ENCODE measurements around the gene UGGT2.

The UGGT2 gene

DNA sequence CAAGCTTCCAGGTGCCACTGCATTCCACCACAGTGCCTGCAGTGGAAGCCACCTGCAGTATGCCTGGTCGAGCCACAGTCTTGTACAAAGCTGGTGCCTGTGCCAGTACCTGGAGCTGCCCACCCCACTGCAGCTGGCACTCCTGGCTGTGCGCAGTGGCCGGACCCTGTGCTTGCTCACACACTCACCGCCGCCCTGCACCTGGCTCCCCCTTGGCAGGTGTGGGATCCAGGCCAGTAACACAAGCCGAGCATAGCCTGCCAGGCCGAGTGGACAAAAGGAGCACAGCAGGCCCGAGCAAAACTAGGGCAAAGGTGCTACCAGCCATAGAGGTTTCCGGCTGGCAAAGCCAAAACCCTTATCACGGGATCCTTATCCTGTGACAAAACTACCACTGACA, 18.5 kb downstream of the UGGT2 start:
- TF ChIP-seq, protein P1, sequence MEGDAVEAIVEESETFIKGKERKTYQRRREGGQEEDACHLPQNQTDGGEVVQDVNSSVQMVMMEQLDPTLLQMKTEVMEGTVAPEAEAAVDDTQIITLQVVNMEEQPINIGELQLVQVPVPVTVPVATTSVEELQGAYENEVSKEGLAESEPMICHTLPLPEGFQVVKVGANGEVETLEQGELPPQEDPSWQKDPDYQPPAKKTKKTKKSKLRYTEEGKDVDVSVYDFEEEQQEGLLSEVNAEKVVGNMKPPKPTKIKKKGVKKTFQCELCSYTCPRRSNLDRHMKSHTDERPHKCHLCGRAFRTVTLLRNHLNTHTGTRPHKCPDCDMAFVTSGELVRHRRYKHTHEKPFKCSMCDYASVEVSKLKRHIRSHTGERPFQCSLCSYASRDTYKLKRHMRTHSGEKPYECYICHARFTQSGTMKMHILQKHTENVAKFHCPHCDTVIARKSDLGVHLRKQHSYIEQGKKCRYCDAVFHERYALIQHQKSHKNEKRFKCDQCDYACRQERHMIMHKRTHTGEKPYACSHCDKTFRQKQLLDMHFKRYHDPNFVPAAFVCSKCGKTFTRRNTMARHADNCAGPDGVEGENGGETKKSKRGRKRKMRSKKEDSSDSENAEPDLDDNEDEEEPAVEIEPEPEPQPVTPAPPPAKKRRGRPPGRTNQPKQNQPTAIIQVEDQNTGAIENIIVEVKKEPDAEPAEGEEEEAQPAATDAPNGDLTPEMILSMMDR (conservative IDR thresholded peaks at IDR 0.05; ENCODE audit: low read depth), result no peak
- POLR2A ChIA-PET (ENCODE audit: low non-redundant PET), result no interaction called here
- no peak for DNase-seq (ENCODE audit: low spot score)

DNA sequence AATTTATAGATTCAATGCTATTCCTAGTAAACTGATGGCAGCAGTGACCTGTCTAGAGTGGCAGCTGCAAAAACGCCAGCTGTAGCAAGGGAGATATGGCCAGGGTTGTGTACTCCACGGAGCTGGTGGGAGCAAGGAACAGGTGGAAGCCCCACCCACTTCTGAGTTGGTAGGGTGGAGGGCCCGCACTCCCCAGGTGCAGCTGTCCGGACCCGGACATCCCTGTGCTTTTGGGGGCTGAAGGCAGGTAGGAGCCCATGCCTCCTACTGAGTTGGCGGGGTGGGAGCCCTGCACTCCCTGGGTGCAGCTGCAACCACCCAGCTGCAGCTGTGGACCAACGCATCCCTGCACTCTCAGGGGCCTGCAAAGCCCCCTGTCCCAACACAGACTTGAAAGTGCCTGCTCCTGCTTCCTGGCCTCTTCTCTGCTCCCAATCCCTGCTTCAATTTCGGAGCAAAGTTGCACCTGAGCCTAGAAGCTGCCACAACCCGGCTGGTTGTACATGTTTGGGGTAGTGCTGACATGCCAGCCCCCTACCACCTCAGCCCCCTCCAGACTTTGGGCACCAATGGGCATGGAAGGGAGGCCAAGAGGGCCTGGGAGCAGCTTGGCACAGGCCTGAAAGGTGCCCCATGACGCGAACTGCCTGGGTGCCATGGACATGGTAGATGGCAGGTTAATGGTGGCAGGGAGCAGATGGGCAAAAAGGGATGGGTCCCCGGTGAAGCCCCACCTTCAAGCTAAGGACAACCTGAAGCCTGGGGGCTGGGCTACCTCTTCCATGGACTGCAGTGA, 19.8 kb downstream of the UGGT2 start:
- POLR2A ChIA-PET (ENCODE audit: low non-redundant PET), result no interaction called here
- TF ChIP-seq, protein P1 (conservative IDR thresholded peaks at IDR 0.05; ENCODE audit: low read depth), result no peak
- CTCF ChIA-PET, result interaction anchor here (1.4 kb wide), 1 partner anchor 13 kb away, joined by 3 read pairs; no protein-coding TSS in a partner anchor
- no peak for DNase-seq (ENCODE audit: low spot score)
- no peak overlapping the region for H3K27ac ChIP-seq

More for the DNA sequence above, 18.5 kb downstream of the UGGT2 start:
- CTCF ChIA-PET, result interaction anchor here (1.4 kb wide), 1 partner anchor 15 kb away, joined by 3 read pairs; no protein-coding TSS in a partner anchor
- H3K27ac ChIP-seq, result no peak overlapping the region

DNA sequence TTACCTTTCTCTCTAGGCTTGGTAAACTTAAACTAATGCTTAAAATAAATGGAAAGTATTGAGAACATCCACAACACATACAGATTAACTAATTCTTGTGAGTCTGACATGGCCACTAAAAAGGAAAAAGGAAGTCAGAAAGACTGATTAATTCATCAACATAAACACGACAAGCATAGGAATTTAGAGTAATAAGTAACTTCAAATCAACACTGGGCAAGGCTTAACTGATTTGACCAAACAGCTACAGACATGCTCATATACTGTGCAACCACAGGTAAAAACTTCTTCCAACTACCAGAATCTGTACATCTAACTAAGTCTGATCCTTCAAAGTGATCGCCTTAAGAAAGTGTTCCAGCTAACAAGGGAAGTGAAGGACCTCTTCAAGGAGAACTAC, 20.5 kb downstream of the UGGT2 start:
- no peak for DNase-seq (ENCODE audit: low spot score)
- POLR2A ChIA-PET (ENCODE audit: low non-redundant PET), result no interaction called here
- CTCF ChIA-PET, result interaction anchor here (0.6 kb wide), 1 partner anchor 1372 kb away, joined by 3 read pairs; no protein-coding TSS in a partner anchor
- TF ChIP-seq, protein P1 (conservative IDR thresholded peaks at IDR 0.05; ENCODE audit: low read depth), result no peak
- no peak overlapping the region for H3K27ac ChIP-seq

GRCh38 chr13:96029002-96029401, 24.2 kb downstream of the UGGT2 start:
- ChIA-PET POLR2A (ENCODE audit: low non-redundant PET) (no interaction called here), CTCF (no interaction called here)

DNA sequence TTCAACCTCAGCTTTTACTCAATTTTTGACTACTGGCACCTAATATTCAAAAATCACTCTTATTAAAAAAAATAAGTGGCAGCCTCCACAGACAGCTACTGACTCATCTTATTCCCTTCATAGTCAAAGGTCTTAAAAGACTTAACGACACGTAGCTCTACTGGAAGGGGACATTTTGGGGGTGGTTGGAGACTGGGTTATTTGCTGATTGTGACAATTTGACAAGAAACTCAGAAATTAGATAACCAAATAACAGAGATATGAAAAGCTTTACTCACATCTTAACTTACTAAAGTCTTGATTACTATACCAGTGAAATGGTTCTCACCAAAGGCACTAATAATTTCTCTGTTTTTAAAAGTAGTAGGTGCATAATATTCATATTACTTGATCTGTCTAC, 25.7 kb downstream of the UGGT2 start:
- no peak overlapping the region for H3K27ac ChIP-seq
- TF ChIP-seq, protein P1 (conservative IDR thresholded peaks at IDR 0.05; ENCODE audit: low read depth), result no peak
- POLR2A ChIA-PET (ENCODE audit: low non-redundant PET), result no interaction called here
- DNase-seq (ENCODE audit: low spot score), result no peak
- CTCF ChIA-PET, result no interaction called here

More at GRCh38 chr13:96029002-96029401, 24.2 kb downstream of the UGGT2 start:
- TF ChIP-seq, protein P1 (conservative IDR thresholded peaks at IDR 0.05; ENCODE audit: low read depth), result no peak
- H3K27ac ChIP-seq, result no peak overlapping the region
- no peak for DNase-seq (ENCODE audit: low spot score)

DNA sequence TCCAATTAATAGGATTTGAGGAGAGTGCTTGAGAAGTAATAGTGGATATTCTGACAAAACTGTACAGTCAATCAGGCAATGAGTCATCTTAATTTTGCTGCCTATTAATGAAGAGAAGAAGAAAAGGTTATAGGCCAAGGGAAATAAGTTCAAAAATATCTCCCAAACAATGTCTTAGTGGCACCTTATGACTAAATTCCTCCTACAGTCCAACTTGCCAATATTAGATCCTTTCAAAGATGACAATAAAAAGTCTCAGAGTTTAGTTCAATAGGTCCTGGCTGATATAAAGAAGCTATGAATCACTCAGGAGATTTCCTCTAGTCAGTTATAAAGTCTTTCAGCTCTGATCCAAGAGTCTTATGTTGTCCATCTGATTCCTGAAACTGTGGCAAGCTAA, 27.9 kb downstream of the UGGT2 start:
- ChIA-PET POLR2A (ENCODE audit: low non-redundant PET) (no interaction called here), CTCF (interaction anchor here (0.6 kb wide), 1 partner anchor 1794 kb away, joined by 3 read pairs; no protein-coding TSS in a partner anchor)
- TF ChIP-seq, protein P1 (conservative IDR thresholded peaks at IDR 0.05; ENCODE audit: low read depth), result no peak
- no peak overlapping the region for H3K27ac ChIP-seq
- DNase-seq (ENCODE audit: low spot score), result no peak
